Motor neuron (in vitro differentiated cells): Measurements from ENCODE around the gene PRELP. TPM values are rescaled to one million over a fixed set of nuclear protein-coding genes. Genes with fewer than 3 reads are reported as not detected.
"Not testable (repeated sequence)": the region's sequence is repeated elsewhere in the genome, so short reads cannot be mapped to it uniquely, and the experiment has no call there.

Source experiments
- ATAC-seq, 8 experiments: fragments of 200-7000 bp; cut with Tn5 transposase; replicated peaks in 6 of 8; 2 replicates each; pipeline ENCODE4 v1.8.0; 2021; ENCODE audit warnings: mild to moderate bottlenecking in 8 of 8, moderate library complexity in 8 of 8
- H3K27ac ChIP-seq, 2 donors: fragments of 250-450 bp; sonication (Bioruptor Pico); 2 replicates each; pipeline ENCODE4 v1.9.0; 2021; ENCODE audit warnings: antibody characterized with exemption in 2 of 2, mild to moderate bottlenecking in 2 of 2, moderate library complexity in 1 of 2
- H3K4me1 ChIP-seq, 2 donors: fragments of 250-450 bp; sonication (Bioruptor Pico); replicated peaks in 1 of 2; 2 replicates each; pipeline ENCODE4 v1.6.1; 2021; ENCODE audit warnings: antibody characterized with exemption in 2 of 2, mild to moderate bottlenecking in 2 of 2, moderate library complexity in 1 of 2
- H3K4me3 ChIP-seq, 5 donors: fragments of 250-450 bp; sonication (Bioruptor Pico); 2 replicates each; pipeline ENCODE4 v1.9.0; 2021; ENCODE audit warnings: antibody characterized with exemption in 5 of 5, mild to moderate bottlenecking in 5 of 5, moderate library complexity in 4 of 5
- WGBS, 10 experiments: fragments of 450-650 bp; shearing (Covaris generic); methylation state at CpG; one replicate each; pipeline ENCODE4 v1.0.0; 2022; 5-methylcytosine and 5-hydroxymethylcytosine counted together
- in situ Hi-C, 9 experiments: fragments of 400-800 bp; cut with MboI; loops; one replicate each; pipeline ENCODE4 v1.15.0; 2021; ENCODE audit warnings: low sequenced_read_pairs in 9 of 9, low pct_unique_long_range_greater_than_20kb in 2 of 9; ENCODE audit not compliant: unreplicated experiment in 9 of 9
- total RNA-seq, 8 experiments: library from RNA; unstranded; fragments of 300-600 nt; gene quantifications; 2 replicates each; pipeline versions ENCODE4 v1.2.3 to v1.2.4, GENCODE V29; 2022

The PRELP gene
- total RNA-seq, 8 experiments from 2014 or later: 0.09 to 0.76 (median 0.22) TPM

DNA sequence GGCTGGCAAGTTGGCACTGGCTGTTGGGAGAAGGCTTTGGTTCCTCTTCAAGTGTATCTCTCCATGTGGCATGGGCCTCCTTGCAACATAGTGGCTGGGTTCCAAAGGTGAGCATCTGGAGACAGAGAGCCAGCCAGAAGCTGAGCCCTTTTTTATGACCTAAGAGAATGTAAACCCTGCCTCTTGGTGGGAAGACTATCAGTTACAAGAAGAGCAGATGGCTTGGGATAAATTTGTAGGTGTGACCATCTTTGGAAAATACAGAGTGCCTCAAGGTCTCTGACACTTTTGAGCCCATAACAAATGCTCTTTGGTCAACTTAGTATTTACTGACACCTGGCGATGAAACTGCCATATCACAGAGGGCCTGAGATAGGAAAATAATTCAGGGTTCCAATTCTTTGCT, 31.4 kb upstream of the PRELP start:
- in situ Hi-C loops: no loop called here
- Histone ChIP-seq H3K4me1 (peaks cover 8 to 13% of the 10 kb centered on the region in 2 donors), H3K4me3 (no peak overlapping the region), H3K27ac (no peak overlapping the region)
- peak in 1 of 8 experiments; percentile 19 for ATAC-seq
- WGBS, 10 experiments: 67 to 100% (median 83%) methylated on average over 1 of the region's 1 CpG; no CpG with 5 or more reads in 5 of the 10 experiments

DNA sequence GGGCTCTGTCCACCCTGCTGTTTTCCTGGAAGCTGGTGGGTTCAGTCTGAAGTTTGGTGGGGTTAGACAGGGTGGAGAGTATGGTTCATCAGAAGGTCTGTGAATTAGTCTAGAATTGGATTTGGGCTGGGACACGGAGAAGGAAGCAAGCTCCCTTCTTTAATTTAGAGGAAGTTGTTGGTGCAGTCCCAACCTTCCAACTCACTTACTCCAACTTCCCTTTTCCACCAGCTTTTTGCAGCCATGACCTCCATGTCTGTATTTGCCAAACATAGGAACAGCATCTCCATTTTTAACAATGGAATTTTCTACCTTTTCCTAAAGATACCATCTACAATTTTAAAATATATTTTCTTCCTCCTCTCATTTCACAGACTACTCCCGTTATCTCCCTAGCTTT, 28.5 kb upstream of the PRELP start:
- no peak overlapping the region for H3K27ac ChIP-seq

DNA sequence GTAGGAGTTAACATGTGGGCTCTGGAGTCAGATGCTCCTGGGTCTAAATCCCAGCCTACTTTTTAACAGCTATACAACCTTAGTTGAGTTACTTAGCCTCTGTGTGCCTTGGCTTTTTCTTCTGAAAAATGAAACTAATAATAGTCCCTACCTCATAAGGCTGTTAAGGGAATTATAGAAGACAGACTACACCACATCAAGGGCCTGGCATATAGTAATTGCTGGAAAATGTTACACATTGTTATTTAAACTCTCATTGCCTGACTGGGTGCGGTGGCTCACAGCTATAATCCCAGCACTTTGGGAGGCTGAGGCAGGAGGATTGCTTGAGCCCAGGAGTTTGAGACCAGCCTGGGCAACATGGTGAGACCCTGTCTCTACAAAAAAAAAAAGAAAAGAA, 28.0 kb upstream of the PRELP start:
- ATAC-seq, H3K27ac ChIP-seq, in situ Hi-C loops, H3K4me3 ChIP-seq: not testable (repeated sequence)
- 80 to 100% (median 92%) methylated on average over 1 of the region's 1 CpG; no CpG with 5 or more reads in 5 of the 10 experiments for WGBS, 10 experiments
- peaks cover 8 to 14% of the 10 kb centered on the region in 2 donors for H3K4me1 ChIP-seq

More for the DNA sequence above, 28.5 kb upstream of the PRELP start:
- WGBS, 10 experiments: 20 to 94% (median 79%) methylated on average over 1 to 2 of the region's 2 CpGs; no CpG with 5 or more reads in 1 of the 10 experiments
- no peak for ATAC-seq
- H3K4me1 ChIP-seq: peaks cover 8 to 17% of the 10 kb centered on the region in 2 donors
- H3K4me3 ChIP-seq: no peak overlapping the region
- in situ Hi-C loops: no loop called here

DNA sequence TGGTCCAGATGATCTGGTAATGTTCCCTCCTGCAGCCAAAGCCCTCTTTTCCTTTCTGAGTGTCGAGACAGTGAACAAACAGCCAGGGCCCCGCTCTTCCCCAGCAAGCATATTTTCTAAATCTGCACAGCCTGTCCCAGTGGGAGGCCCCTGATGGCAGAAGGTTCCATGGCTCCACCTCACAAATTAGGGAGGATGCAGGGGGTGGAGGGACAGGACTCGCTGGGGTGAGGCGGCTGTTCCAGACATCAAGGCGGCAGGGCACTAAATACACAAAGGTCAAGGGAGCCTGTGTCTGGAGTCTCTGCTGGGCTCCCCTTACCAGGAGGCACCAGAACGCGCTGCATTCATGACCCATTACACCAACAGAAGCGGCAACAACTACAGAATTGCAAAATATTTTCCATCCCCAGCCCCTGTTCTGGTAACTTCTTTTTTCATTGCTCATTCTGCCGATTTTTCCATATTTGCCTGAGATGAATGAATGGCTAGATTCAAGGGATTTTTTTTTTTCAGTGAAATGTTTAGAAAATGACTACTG, 27.0 kb upstream of the PRELP start:
- Histone ChIP-seq H3K27ac (no peak overlapping the region), H3K4me1 (peaks cover 8 to 14% of the 10 kb centered on the region in 2 donors), H3K4me3 (no peak overlapping the region)
- 0 to 45% (median 14%) methylated on average over 1 to 9 of the region's 9 CpGs; no CpG with 5 or more reads in 2 of the 10 experiments for WGBS, 10 experiments
- ATAC-seq: peak in 5 of 8 experiments; percentile 27 to 58 (median 53)
- in situ Hi-C loops: no loop called here

- WGBS, 10 experiments: 78 to 100% (median 88%) methylated on average over 1 of the region's 1 CpG; no CpG with 5 or more reads in 5 of the 10 experiments
- in situ Hi-C loops: no loop called here
- H3K27ac ChIP-seq: no peak overlapping the region
These were observed 25.6 kb upstream of the PRELP start for GRCh38 chr1:203450001-203450400.

DNA sequence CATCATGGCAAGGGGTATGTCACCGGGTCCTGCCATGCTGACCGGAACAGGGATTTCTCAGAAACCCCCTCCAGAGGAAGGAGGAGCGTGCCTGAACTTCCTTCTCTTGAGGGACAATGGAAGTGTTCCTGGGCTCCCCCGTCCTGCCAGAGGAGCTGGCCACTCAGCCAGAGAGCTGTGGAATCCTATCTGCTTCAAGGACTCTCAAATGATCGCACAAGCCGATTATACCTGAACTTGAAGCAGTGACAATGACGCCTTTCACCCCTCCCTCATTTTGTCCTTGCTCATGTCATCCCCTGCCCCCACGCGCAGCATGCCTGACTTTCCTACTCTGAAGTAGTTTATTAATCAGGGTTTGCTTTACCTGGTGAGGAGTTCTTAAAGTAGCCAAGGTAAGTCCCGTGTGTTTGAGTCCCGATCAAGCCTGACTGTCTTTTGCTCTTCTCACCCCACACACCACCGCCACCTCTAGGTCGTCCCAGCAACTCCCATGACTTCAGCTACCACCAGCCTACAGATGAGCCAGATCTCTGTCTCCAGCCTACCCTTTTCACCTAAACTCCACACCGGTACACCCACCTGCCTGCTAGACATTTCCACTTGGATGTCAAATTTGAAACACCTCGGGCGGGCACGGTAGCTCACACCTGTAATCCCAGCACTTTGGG, 25.0 kb upstream of the PRELP start:
- Histone ChIP-seq H3K27ac (no peak overlapping the region), H3K4me3 (no peak overlapping the region), H3K4me1 (peaks cover 8 to 14% of the 10 kb centered on the region in 2 donors)
- in situ Hi-C loops: no loop called here
- no peak for ATAC-seq
- WGBS, 10 experiments: 40 to 100% (median 77%) methylated on average over 1 to 17 of the region's 17 CpGs; no CpG with 5 or more reads in 3 of the 10 experiments

More at GRCh38 chr1:203450001-203450400, 25.6 kb upstream of the PRELP start:
- Histone ChIP-seq H3K4me3 (no peak overlapping the region), H3K4me1 (peaks cover 8 to 14% of the 10 kb centered on the region in 2 donors)
- ATAC-seq: peak in 1 of 8 experiments; percentile 16

- in situ Hi-C loops: no loop called here
- ATAC-seq: peak in 4 of 8 experiments; percentile 23 to 67 (median 52)
- WGBS, 10 experiments: 8 to 88% (median 47%) methylated on average over 1 to 2 of the region's 2 CpGs; no CpG with 5 or more reads in 4 of the 10 experiments
These were observed 23.5 kb upstream of the PRELP start for GRCh38 chr1:203451836-203452784.

GRCh38 chr1:203453016-203453415, 22.6 kb upstream of the PRELP start:
- Histone ChIP-seq H3K4me3 (no peak overlapping the region), H3K27ac (no peak overlapping the region), H3K4me1 (peaks cover 8 to 13% of the 10 kb centered on the region in 2 donors)
- no peak for ATAC-seq
- 40 to 88% (median 44%) methylated on average over 1 to 4 of the region's 5 CpGs; no CpG with 5 or more reads in 7 of the 10 experiments for WGBS, 10 experiments
- in situ Hi-C loops: no loop called here

More at GRCh38 chr1:203451836-203452784, 23.5 kb upstream of the PRELP start:
- Histone ChIP-seq H3K27ac (no peak overlapping the region), H3K4me3 (no peak overlapping the region), H3K4me1 (peaks cover 8 to 14% of the 10 kb centered on the region in 2 donors)

- no peak overlapping the region for H3K4me3 ChIP-seq
- no peak overlapping the region for H3K27ac ChIP-seq
- H3K4me1 ChIP-seq: peaks cover 2 to 7% of the 10 kb centered on the region in 2 donors
- in situ Hi-C loops: no loop called here
- 46 to 80% (median 71%) methylated on average over 2 to 5 of the region's 5 CpGs; no CpG with 5 or more reads in 3 of the 10 experiments for WGBS, 10 experiments
- no peak for ATAC-seq
These were observed 22.0 kb upstream of the PRELP start for GRCh38 chr1:203453616-203454015.

- 80 to 90% (median 87%) methylated on average over 2 to 5 of the region's 18 CpGs; no CpG with 5 or more reads in 7 of the 10 experiments for WGBS, 10 experiments
- no peak overlapping the region for H3K27ac ChIP-seq
- in situ Hi-C loops: no loop called here
- no peak for ATAC-seq
- no peak overlapping the region for H3K4me3 ChIP-seq
- peaks cover 0 to 3% of the 10 kb centered on the region in 2 donors for H3K4me1 ChIP-seq
These were observed 20.6 kb upstream of the PRELP start for GRCh38 chr1:203454986-203455471.

DNA sequence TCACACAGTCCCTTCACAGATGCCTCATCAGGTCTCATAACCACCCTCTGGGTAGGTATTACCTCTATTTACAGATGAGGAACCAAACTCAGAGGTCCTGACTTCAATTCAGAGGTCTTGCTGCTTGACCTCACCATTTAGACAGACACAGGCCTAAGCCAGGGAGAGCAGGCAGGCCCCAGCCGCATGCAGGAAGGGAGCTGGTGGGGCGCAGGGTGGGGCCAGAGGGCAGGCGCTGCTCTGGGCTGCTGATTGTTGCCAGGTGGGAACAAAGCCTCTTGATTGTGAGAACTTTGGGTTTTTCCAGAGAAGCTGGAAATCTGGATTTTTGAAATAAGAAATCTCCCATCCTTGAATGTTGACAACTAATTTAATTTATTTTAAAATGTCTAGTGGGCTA, 19.9 kb upstream of the PRELP start:
- WGBS, 10 experiments: 67 to 71% methylated on average over 3 of the region's 3 CpGs; no CpG with 5 or more reads in 8 of the 10 experiments
- no peak overlapping the region for H3K27ac ChIP-seq
- H3K4me1 ChIP-seq: peaks cover 0 to 3% of the 10 kb centered on the region in 2 donors
- in situ Hi-C loops: no loop called here
- peak in 2 of 8 experiments; percentile 8 to 20 for ATAC-seq
- no peak overlapping the region for H3K4me3 ChIP-seq

DNA sequence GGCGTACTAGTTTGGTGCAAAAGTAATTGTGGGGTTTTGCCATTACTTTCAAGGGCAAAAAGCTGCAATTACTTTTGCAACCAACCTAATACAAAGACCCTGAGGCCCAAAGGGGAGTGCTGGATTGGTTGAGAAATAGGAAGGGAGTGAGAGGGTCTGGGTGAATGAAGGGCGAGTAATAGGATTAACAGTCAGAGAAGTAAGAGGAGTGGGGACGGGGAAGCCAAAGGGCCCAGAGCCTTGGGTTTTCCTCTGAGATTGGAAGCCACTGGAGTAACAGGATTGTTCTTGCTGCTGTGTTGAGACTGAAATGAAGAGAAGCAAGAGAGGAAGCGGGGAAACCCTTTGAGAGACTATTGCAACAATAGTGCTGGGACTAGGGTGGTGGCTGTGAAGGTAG, 19.0 kb upstream of the PRELP start:
- in situ Hi-C loops: no loop called here
- no peak overlapping the region for H3K27ac ChIP-seq
- ATAC-seq: no peak
- peaks cover 0 to 3% of the 10 kb centered on the region in 2 donors for H3K4me1 ChIP-seq
- WGBS, 10 experiments: 69 to 100% (median 87%) methylated on average over 1 to 4 of the region's 4 CpGs
- no peak overlapping the region for H3K4me3 ChIP-seq
